SHP77 (cell line): ENCODE results near the gene MLLT10.
"Not testable (repeated sequence)": the region's sequence is repeated elsewhere in the genome, so short reads cannot be mapped to it uniquely, and the experiment has no call there.

ENCODE experiments used
- DNase-seq, 2 experiments: peaks; one replicate each; lab custom pipeline; 2025; lab: John Stamatoyannopoulos, UW

The MLLT10 gene

GRCh38 chr10:21579291-21579690, 45.3 kb downstream of the MLLT10 start:
- no peak for DNase-seq

- not testable (repeated sequence) for DNase-seq
Observed at GRCh38 chr10:21581421-21581834, 47.4 kb downstream of the MLLT10 start.

GRCh38 chr10:21584834-21585530, 51.0 kb downstream of the MLLT10 start:
- no peak for DNase-seq

- no peak for DNase-seq
Observed at GRCh38 chr10:21587391-21587790, 53.4 kb downstream of the MLLT10 start.

- DNase-seq, result not testable (repeated sequence)
Observed at GRCh38 chr10:21588159-21588558, 54.1 kb downstream of the MLLT10 start.

GRCh38 chr10:21593986-21594385, 60.0 kb downstream of the MLLT10 start:
- DNase-seq, result no peak

- no peak for DNase-seq
Observed at GRCh38 chr10:21599582-21599981, 65.5 kb downstream of the MLLT10 start.

- DNase-seq, result no peak
Observed at GRCh38 chr10:21600804-21601433, 66.9 kb downstream of the MLLT10 start.

GRCh38 chr10:21602313-21602712, 68.3 kb downstream of the MLLT10 start:
- no peak for DNase-seq

- no peak for DNase-seq
Observed at GRCh38 chr10:21603721-21604120, 69.7 kb downstream of the MLLT10 start.

GRCh38 chr10:21604651-21605050, 70.6 kb downstream of the MLLT10 start:
- no peak for DNase-seq

GRCh38 chr10:21607907-21608306, 73.9 kb downstream of the MLLT10 start:
- no peak for DNase-seq

- no peak for DNase-seq
Observed at GRCh38 chr10:21614000-21614399, 80.0 kb downstream of the MLLT10 start.

- no peak for DNase-seq
Observed at GRCh38 chr10:21617267-21617666, 83.2 kb downstream of the MLLT10 start.

- DNase-seq, result no peak
Observed at GRCh38 chr10:21623291-21623690, 89.3 kb downstream of the MLLT10 start.

GRCh38 chr10:21624421-21624820, 90.4 kb downstream of the MLLT10 start:
- not testable (repeated sequence) for DNase-seq

- DNase-seq, result no peak
Observed at GRCh38 chr10:21624951-21625350, 90.9 kb downstream of the MLLT10 start.

GRCh38 chr10:21625623-21626229, 91.7 kb downstream of the MLLT10 start:
- no peak for DNase-seq

GRCh38 chr10:21626457-21627161, 92.6 kb downstream of the MLLT10 start:
- no peak for DNase-seq

- no peak for DNase-seq
Observed at GRCh38 chr10:21627331-21627730, 93.3 kb downstream of the MLLT10 start.

GRCh38 chr10:21628023-21628422, 94.0 kb downstream of the MLLT10 start:
- no peak for DNase-seq

- DNase-seq, result not testable (repeated sequence)
Observed at GRCh38 chr10:21628645-21629044, 94.6 kb downstream of the MLLT10 start.
